NT2/D1 (cell line): ENCODE data around the gene TRIM37.
"Not testable (repeated sequence)": the region's sequence is repeated elsewhere in the genome, so short reads cannot be mapped to it uniquely, and the experiment has no call there.

ENCODE experiments used
- DNase-seq: peaks from one replicate; pipeline ENCODE4 v3.0.0-alpha.2; 2011; ENCODE audit warnings: low read depth, low spot score
- H3K27me3 ChIP-seq: 2 replicates; pipeline ENCODE4 v1.6.0; 2011; ENCODE audit warnings: mild to moderate bottlenecking; ENCODE audit not compliant: insufficient read length, insufficient read depth
- H3K36me3 ChIP-seq: 2 replicates; pipeline ENCODE4 v1.6.1; 2011; ENCODE audit warnings: mild to moderate bottlenecking, low read length, mixed read lengths; ENCODE audit not compliant: insufficient read depth, insufficient read length
- H3K4me1 ChIP-seq: 2 replicates; pipeline ENCODE4 v1.5.1; 2011; ENCODE audit not compliant: insufficient read depth, insufficient read length
- H3K4me3 ChIP-seq: 2 replicates; pipeline ENCODE4 v1.5.1; 2011; ENCODE audit warnings: low read depth; ENCODE audit not compliant: insufficient read length
- H3K9ac ChIP-seq: 2 replicates; pipeline ENCODE4 v1.6.0; 2011; ENCODE audit warnings: low read depth; ENCODE audit not compliant: insufficient read length
- H3K9me3 ChIP-seq: 2 replicates; pipeline ENCODE4 v1.5.1; 2011; ENCODE audit warnings: mild to moderate bottlenecking, low read length; ENCODE audit not compliant: insufficient read depth
- SUZ12 ChIP-seq: IDR thresholded peaks from 2 replicates; pipeline ENCODE4 v1.6.1; 2011; ENCODE audit not compliant: insufficient read length, insufficient read depth; ENCODE audit errors: extremely low read depth
- YY1 ChIP-seq: IDR thresholded peaks from 2 replicates; pipeline ENCODE4 v1.6.1; 2011; ENCODE audit not compliant: insufficient read length, insufficient read depth
- ZNF274 ChIP-seq: IDR thresholded peaks from 2 replicates; pipeline ENCODE4 v1.6.1; 2011; ENCODE audit warnings: mild to moderate bottlenecking, low read depth, low read length

TRIM37 gene

DNA sequence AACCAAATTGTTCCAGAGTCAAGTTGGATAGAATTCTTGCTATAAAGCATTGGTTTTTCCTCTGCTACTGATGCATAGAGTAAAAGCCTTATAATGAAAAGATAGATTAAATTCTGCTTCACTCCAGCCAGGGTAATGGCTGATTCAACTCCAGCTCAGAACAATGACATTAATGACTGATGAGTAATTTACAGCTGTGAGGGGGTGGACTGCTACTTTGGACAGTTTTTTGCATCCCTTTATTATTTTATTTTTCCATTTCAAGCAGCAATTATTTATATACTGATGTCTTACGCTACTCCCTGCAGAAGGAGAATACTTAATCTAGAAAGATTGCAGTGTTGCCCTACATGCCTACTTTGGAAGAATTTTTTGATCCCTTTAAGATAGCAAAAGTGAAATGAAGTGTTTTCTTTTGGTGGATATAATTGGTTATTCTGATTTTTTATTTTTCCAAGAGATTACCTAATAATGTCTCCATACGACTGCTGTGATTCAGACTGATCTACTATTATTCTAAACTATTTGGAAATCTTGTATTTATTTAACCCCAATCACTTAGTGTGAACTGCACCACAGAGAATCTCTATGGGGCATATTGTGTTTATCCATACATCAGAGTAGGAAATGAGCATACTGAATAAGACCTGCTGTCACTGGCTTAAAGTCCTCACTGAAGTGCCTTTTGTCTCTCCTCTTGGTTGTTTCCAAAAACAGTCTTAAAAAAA lies 149.5 kb downstream of the TRIM37 start:
- H3K27me3 ChIP-seq: no peaks in the 10 kb centered on the region
- TF ChIP-seq ZNF274: no peak
- no peaks in the 10 kb centered on the region for H3K36me3 ChIP-seq
- no peaks in the 10 kb centered on the region; the same call in 1 of the 2 replicates for H3K9me3 ChIP-seq
- no peak overlapping the region for H3K4me3 ChIP-seq
- no peak for DNase-seq
- no peaks in the 10 kb centered on the region for H3K4me1 ChIP-seq
- no peak overlapping the region for H3K9ac ChIP-seq

DNA sequence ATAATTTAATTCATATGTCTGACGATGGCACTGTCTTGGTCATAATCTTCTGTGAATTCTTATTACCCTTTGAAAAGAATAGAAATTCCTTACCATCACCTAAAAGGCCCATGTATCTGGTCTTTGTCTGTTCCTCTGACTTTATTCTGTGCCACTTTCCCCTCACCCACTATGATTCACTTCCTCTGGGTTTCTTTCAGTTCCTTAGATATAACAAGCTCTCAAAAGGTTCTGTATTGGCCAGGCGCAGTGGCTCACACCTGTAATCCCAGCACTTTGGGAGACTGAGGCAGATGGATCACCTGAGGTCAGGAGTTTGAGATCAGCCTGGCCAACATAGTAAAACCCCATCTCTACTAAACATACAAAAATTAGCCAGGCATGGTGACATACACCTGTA lies 152.3 kb downstream of the TRIM37 start:
- DNase-seq, H3K36me3 ChIP-seq, H3K4me1 ChIP-seq, H3K27me3 ChIP-seq, H3K4me3 ChIP-seq, H3K9ac ChIP-seq: not testable (repeated sequence)
- peaks cover 10% of the 10 kb centered on the region for H3K9me3 ChIP-seq

DNA sequence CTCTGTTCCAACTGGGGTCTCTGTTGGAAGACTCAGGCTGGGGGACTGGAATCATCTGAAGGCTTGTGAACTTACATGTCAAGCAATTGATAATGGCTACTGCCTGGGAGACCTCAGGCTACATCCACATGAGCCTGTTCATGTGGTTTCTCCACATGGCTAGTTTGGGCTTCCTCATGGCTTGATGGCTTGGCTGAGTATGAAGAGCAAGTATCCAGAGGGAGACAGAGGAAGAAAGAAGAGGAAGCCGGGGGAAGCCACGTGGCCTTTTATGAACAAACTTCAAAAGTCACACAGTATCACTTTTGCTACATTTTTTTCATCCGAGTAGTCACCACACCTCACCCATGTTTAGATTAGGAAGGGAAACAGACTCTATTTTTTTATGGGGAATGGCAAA lies 158.9 kb downstream of the TRIM37 start:
- TF ChIP-seq SUZ12 (no peak), YY1 (no peak), ZNF274 (no peak)
- Histone ChIP-seq H3K4me3 (no peak overlapping the region), H3K27me3 (no peaks in the 10 kb centered on the region), H3K4me1 (no peaks in the 10 kb centered on the region), H3K9ac (no peak overlapping the region), H3K36me3 (no peaks in the 10 kb centered on the region), H3K9me3 (peaks cover 18% of the 10 kb centered on the region)
- no peak for DNase-seq

DNA sequence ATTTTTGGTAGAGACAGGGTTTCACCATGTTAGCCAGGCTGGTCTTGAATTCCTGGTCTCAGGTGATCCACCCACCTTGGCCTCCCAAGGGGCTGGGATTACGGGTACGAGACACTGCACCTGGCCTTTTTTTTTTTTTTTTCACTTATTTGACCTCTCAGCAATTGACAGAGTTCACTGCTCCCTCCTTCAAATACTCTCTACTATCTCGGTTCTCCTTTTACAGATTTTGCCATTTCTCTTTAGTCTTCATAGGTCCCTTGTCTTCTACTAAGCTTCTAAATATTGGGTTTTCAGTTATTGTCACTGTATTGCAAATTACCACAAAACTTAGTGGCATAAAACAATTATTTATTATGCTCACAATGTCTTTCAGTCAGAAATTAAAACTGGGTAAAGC lies 159.3 kb downstream of the TRIM37 start:
- Histone ChIP-seq H3K36me3 (no peaks in the 10 kb centered on the region), H3K4me1 (no peaks in the 10 kb centered on the region)
- no peak for DNase-seq

DNA sequence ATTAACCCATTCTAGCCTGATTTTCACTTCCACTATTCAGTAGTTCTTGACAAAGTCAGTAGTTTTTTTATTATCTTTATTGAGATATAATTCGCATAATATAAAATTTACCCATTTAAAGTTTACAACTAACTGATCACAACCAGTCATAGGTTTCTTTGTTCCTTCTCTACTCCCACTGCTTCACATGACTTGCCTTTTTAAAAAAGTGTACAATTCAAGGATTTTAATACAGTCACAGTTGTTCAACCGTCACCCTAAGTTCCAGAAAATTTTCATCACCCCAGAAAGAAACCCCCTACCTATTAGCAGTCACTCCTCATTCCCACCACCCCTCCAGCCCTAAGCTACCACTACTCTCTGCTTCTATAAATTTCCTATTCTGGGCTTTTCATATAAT lies 162.5 kb downstream of the TRIM37 start:
- DNase-seq: no peak
- no peaks in the 10 kb centered on the region for H3K27me3 ChIP-seq
- H3K9me3 ChIP-seq: peaks cover 6% of the 10 kb centered on the region; the same call in 1 of the 2 replicates
- TF ChIP-seq YY1: no peak
- no peak for TF ChIP-seq ZNF274
- TF ChIP-seq SUZ12: no peak
- H3K4me3 ChIP-seq: no peak overlapping the region
- H3K36me3 ChIP-seq: no peaks in the 10 kb centered on the region
- H3K9ac ChIP-seq: no peak overlapping the region
- no peaks in the 10 kb centered on the region for H3K4me1 ChIP-seq

More for the DNA sequence above, 159.3 kb downstream of the TRIM37 start:
- no peak overlapping the region for H3K9ac ChIP-seq
- no peaks in the 10 kb centered on the region for H3K27me3 ChIP-seq
- no peak for TF ChIP-seq ZNF274
- no peak for TF ChIP-seq YY1
- no peak for TF ChIP-seq SUZ12
- H3K4me3 ChIP-seq: no peak overlapping the region
- H3K9me3 ChIP-seq: peaks cover 18% of the 10 kb centered on the region

DNA sequence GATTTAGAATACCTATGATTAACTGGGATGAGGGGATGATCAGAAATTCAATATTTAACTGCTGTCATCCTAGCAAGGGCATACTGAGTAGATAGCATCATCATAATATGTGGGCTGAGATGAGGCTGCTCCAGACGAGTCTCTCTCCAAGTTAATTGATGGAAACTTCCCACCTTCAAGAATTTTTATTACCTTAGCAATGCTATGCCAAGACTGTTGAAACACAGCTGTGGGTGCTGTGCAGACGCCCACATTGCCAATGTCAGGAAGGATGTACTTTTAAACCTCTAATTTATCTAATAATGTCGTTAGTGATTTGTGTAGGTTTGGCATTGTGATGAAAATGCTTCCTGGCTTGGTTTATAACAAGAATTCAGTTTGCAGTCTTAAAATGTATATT lies 170.4 kb downstream of the TRIM37 start:
- H3K36me3 ChIP-seq: no peaks in the 10 kb centered on the region

DNA sequence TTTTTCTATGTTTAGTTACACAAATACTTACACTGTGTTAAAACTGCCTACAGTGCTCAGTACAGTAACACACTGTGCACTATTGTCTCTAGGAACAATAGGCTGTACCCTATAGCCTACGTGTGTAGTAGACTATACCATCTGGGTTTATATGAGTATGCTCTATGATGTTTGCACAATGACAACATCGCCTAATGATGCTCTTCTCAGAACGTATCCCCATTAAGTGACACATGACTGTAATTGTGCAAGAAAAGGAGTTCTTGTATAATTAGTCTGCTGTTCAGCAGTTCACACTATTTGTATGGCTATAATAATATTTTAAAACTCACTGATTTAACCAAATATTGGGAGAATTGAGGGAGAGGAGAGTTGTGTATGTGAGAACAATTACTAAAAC lies 173.7 kb downstream of the TRIM37 start:
- no peaks in the 10 kb centered on the region for H3K36me3 ChIP-seq
- no peak overlapping the region for H3K9ac ChIP-seq
- no peak for DNase-seq
- no peaks in the 10 kb centered on the region for H3K27me3 ChIP-seq
- no peak overlapping the region for H3K4me3 ChIP-seq
- H3K9me3 ChIP-seq: no peaks in the 10 kb centered on the region
- no peaks in the 10 kb centered on the region for H3K4me1 ChIP-seq
- TF ChIP-seq YY1 (no peak), SUZ12 (no peak), ZNF274 (no peak)

More for the DNA sequence above, 170.4 kb downstream of the TRIM37 start:
- no peaks in the 10 kb centered on the region for H3K4me1 ChIP-seq
- no peak for DNase-seq
- no peak overlapping the region for H3K4me3 ChIP-seq
- TF ChIP-seq SUZ12 (no peak), ZNF274 (no peak), YY1 (no peak)
- no peaks in the 10 kb centered on the region for H3K27me3 ChIP-seq
- no peak overlapping the region for H3K9ac ChIP-seq
- H3K9me3 ChIP-seq: no peaks in the 10 kb centered on the region
